HepG2 (cell line): Measurements from ENCODE around the gene ALS2CL. TPM values are rescaled to one million over a fixed set of nuclear protein-coding genes. Genes with fewer than 3 reads are reported as not detected.

Source experiments
- HDAC1 ChIP-seq: sonication (generic); formaldehyde crosslinking; IDR thresholded peaks from 2 replicates; pipeline ENCODE4 v1.5.1; 2020; ENCODE audit warnings: mild to moderate bottlenecking, missing genetic modification reagents
- NFRKB ChIP-seq: fragments of 450-650 bp; IDR thresholded peaks from 2 replicates; pipeline ENCODE4 v1.6.1; 2017
- NPAS2 ChIP-seq: sonication (generic); formaldehyde crosslinking; IDR thresholded peaks from 2 replicates; pipeline ENCODE4 v1.8.0; 2022; ENCODE audit warnings: mild to moderate bottlenecking, missing genetic modification reagents, borderline replicate concordance
- SP2 ChIP-seq: sonication (generic); formaldehyde crosslinking; IDR thresholded peaks from 2 replicates; pipeline ENCODE4 v1.5.1; 2020; ENCODE audit warnings: mild to moderate bottlenecking, missing genetic modification reagents
- ZNF407 ChIP-seq: sonication (generic); formaldehyde crosslinking; IDR thresholded peaks from one replicate; pipeline ENCODE4 v1.5.1; 2020; ENCODE audit warnings: mild to moderate bottlenecking, missing genetic modification reagents; ENCODE audit errors: not compliant biosample characterization
- polyA plus RNA-seq, 8 experiments: library from polyadenylated mRNA; depleted of rRNA in 3 of 8; stranded (reverse) in 7 of 8; unstranded in 1 of 8; fragments of >200 nt; fragmentation: Illumina TruSeq in 4 of 8; extraction: Trizol in 4 of 8; gene quantifications; 2 replicates each; pipeline versions ENCODE4 v1.2.1 to v1.2.3, GENCODE V29; 2011 to 2016; ENCODE audit warnings: low read depth in 4 of 8, missing spikeins in 1 of 8, mixed read lengths in 1 of 8; ENCODE audit not compliant: insufficient read depth in 1 of 8
- total RNA-seq, 5 experiments: library from RNA; depleted of rRNA; stranded (reverse); fragments of >200 nt; fragmentation: Illumina TruSeq; extraction: Trizol; gene quantifications; 2 replicates each; pipeline ENCODE4 v1.2.3, GENCODE V29; 2016; ENCODE audit warnings: low read depth in 1 of 5

ALS2CL gene
- total and polyA plus RNA-seq, 2 of the 13 experiments (the other 11 are each of a cell fraction or from before 2014, with no cell fraction given): not detected

DNA sequence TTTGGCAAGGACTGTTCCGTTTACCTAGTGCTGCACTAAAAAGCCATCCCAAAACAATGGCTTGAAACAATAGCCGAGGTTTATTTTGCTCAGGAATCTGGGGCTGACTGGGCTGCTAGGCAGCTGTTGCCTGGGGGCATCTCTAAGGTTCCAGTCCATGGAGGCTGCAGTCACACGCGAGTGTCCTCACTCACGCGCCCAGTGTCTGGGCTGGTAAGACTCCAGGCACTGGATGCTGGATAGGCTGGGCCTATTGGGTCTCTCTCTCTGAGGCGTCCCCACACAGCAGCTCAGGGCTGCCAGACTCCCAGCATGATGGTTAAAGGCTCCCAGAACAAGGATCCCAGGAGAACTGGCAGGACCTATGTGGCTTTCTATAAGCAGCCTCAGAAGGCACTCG is 34.2 kb downstream of the ALS2CL start (continued):
- TF ChIP-seq ZNF407 (CRISPR knock-in tag): no peak
- TF ChIP-seq SP2: no peak
- TF ChIP-seq NPAS2: no peak
- no peak for TF ChIP-seq HDAC1 (CRISPR knock-in tag)
- no peak for TF ChIP-seq NFRKB
- TF ChIP-seq, all 625 proteins: peak for 0
